ENCODE data around the gene C2orf49.
"Not testable (repeated sequence)": the region's sequence is repeated elsewhere in the genome, so short reads cannot be mapped to it uniquely, and the experiment has no call there.

Gene C2orf49

DNA sequence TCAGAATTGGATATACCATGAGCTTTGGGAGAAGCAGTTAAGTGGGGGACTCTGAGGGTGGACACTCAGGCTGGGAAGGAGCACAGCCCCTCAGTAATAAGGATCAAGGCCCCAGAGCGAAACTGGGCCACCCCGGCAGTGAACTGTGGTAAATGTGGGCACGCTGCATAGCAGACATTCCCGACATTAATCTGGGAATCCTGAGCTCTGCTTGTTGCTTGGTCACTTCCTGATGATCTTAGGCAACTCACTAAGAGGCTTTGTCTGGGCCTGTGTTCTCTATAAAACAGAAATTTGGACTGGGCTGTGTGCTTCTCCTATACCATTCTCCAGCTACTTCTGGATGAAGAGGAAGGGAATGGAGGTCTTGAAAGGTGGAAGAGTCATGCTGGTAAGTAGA, 12.6 kb upstream of the C2orf49 start:
- Histone ChIP-seq H3K27ac (ENCODE audit: low read depth, low read length) (peak overlapping the region; percentile 88), H3K4me1 (ENCODE audit: control insufficient read depth in 1 of 2, insufficient read depth in 2 of 2, low read length in 2 of 2) (peaks cover 25 to 27% of the 10 kb centered on the region in 2 experiments), H2BK5ac (ENCODE audit: low read depth, low read length, poor library complexity) (peak overlapping the region; percentile 89), H3K23ac (ENCODE audit: low read length) (no peak overlapping the region), H3K14ac (ENCODE audit: low read length) (peak overlapping the region; percentile 85), H2BK120ac (ENCODE audit: insufficient read depth, low read length, poor library complexity) (peak overlapping the region; percentile 99), H4K8ac (ENCODE audit: low read depth, low read length) (peak overlapping the region; percentile 87), H4K91ac (ENCODE audit: low read depth, low read length) (peak overlapping the region; percentile 95), H3K9ac (ENCODE audit: low read length) (no peak overlapping the region), H3K18ac (ENCODE audit: low read length) (peak overlapping the region; percentile 99), H3K79me1 (ENCODE audit: low read length) (peaks cover 17% of the 10 kb centered on the region), H2BK12ac (ENCODE audit: low read length) (peak overlapping the region; percentile 99), H3K27me3 (ENCODE audit: insufficient read depth, low read length) (no peaks in the 10 kb centered on the region), H3K36me3 (ENCODE audit: control insufficient read depth in 1 of 2, insufficient read depth in 2 of 2, low read length in 2 of 2) (peaks cover 0 to 4% of the 10 kb centered on the region in 2 experiments), H3K79me2 (ENCODE audit: control insufficient read depth, insufficient read depth, low read length, poor library complexity) (peaks cover 21% of the 10 kb centered on the region), H3K4me3 (ENCODE audit: low read depth, low read length) (no peak overlapping the region), H2AFZ (ENCODE audit: insufficient read depth, low read length, poor library complexity) (no peak overlapping the region), H3K4ac (ENCODE audit: low read depth, low read length) (peak overlapping the region; percentile 81), H4K12ac (ENCODE audit: low read depth, low read length) (peak overlapping the region; percentile 78), H3K4me2 (ENCODE audit: low read length) (peak overlapping the region; percentile 52), H2AK5ac (ENCODE audit: low read length) (peak overlapping the region; percentile 98), H3K9me3 (ENCODE audit: insufficient read depth, low read depth, low read length) (no peaks in the 10 kb centered on the region)
- peak; percentile 27 to 79 for DNase-seq
- WGBS (ENCODE audit: extremely low coverage, insufficient coverage, insufficient read length): no CpG with 5 or more reads among the region's 4 CpGs

DNA sequence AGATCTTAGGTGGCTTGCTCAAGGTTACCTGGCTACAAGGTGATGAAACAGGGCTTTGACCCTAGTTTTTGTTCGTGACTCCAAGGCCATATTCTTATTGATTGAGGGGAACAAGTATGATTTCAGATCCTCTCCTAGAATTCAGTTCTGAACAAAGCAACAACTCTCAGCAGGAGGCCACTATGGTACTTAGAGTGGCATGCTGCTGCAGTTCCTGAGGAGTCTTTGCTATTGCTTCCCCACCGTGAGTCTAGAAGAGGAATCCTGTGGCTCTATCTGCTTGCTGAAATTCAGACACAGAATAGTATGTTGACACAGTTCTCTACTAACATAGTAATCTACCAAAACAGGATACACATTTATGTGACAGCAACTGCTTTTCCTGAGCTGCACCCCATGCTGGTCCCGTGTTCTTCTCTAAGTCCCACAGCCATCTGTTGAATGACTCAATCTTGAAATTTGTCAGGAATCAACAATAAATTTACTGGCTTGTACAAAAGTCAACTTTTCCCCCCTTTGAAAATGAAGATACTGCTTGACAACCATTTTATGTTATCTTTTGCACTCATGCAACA, 11.9 kb upstream of the C2orf49 start:
- Histone ChIP-seq H2BK5ac (ENCODE audit: low read depth, low read length, poor library complexity) (peak overlapping the region; percentile 89), H3K18ac (ENCODE audit: low read length) (peak overlapping the region; percentile 99), H4K8ac (ENCODE audit: low read depth, low read length) (peak overlapping the region; percentile 87), H3K79me2 (ENCODE audit: control insufficient read depth, insufficient read depth, low read length, poor library complexity) (peaks cover 26% of the 10 kb centered on the region), H4K12ac (ENCODE audit: low read depth, low read length) (peak overlapping the region; percentile 78), H3K4me2 (ENCODE audit: low read length) (no peak overlapping the region), H2BK12ac (ENCODE audit: low read length) (peak overlapping the region; percentile 99), H2BK120ac (ENCODE audit: insufficient read depth, low read length, poor library complexity) (peak overlapping the region; percentile 99), H3K9ac (ENCODE audit: low read length) (no peak overlapping the region), H3K36me3 (ENCODE audit: control insufficient read depth in 1 of 2, insufficient read depth in 2 of 2, low read length in 2 of 2) (peaks cover 0 to 4% of the 10 kb centered on the region in 2 experiments), H3K4me3 (ENCODE audit: low read depth, low read length) (no peak overlapping the region), H3K79me1 (ENCODE audit: low read length) (peaks cover 21% of the 10 kb centered on the region), H4K91ac (ENCODE audit: low read depth, low read length) (peak overlapping the region; percentile 95), H3K14ac (ENCODE audit: low read length) (peak overlapping the region; percentile 85), H2AFZ (ENCODE audit: insufficient read depth, low read length, poor library complexity) (no peak overlapping the region), H2AK5ac (ENCODE audit: low read length) (peak overlapping the region; percentile 98), H3K9me3 (ENCODE audit: insufficient read depth, low read depth, low read length) (no peaks in the 10 kb centered on the region), H3K4me1 (ENCODE audit: control insufficient read depth in 1 of 2, insufficient read depth in 2 of 2, low read length in 2 of 2) (peaks cover 25 to 31% of the 10 kb centered on the region in 2 experiments), H3K4ac (ENCODE audit: low read depth, low read length) (peak overlapping the region; percentile 81), H3K27me3 (ENCODE audit: insufficient read depth, low read length) (no peaks in the 10 kb centered on the region), H3K23ac (ENCODE audit: low read length) (no peak overlapping the region), H3K27ac (ENCODE audit: low read depth, low read length) (peak overlapping the region; percentile 88)
- no CpG with 5 or more reads among the region's 3 CpGs for WGBS (ENCODE audit: extremely low coverage, insufficient coverage, insufficient read length)
- peak; percentile 48 to 76 for DNase-seq

DNA sequence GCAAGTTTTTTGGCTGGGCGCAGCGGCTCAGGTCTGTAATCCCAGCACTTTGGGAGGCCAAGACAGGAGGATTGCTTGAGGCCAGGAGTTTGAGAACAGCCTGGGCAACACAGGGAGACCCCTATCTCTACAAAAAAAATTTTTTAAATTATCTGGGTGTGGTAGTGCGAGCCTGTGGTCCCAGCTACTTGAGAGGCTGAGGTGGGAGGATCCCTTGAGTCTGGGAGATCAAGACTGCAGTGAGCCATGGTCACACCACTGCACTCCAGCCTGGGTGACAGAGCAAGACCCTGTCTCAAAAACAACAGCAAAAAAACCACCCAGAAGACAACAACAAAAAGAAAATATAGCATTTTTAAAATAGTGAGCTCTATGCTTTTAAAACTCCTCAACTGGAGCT, 10.1 kb upstream of the C2orf49 start:
- not testable (repeated sequence) for H4K8ac ChIP-seq (ENCODE audit: low read depth, low read length); H2AK5ac ChIP-seq (ENCODE audit: low read length); H3K9ac ChIP-seq (ENCODE audit: low read length); H2AFZ ChIP-seq (ENCODE audit: insufficient read depth, low read length, poor library complexity); H3K9me3 ChIP-seq (ENCODE audit: insufficient read depth, low read depth, low read length); H3K4me2 ChIP-seq (ENCODE audit: low read length); H3K23ac ChIP-seq (ENCODE audit: low read length); H2BK12ac ChIP-seq (ENCODE audit: low read length); H3K27me3 ChIP-seq (ENCODE audit: insufficient read depth, low read length); H2BK120ac ChIP-seq (ENCODE audit: insufficient read depth, low read length, poor library complexity); H4K12ac ChIP-seq (ENCODE audit: low read depth, low read length); H3K14ac ChIP-seq (ENCODE audit: low read length); H3K18ac ChIP-seq (ENCODE audit: low read length); H3K36me3 ChIP-seq (ENCODE audit: control insufficient read depth in 1 of 2, insufficient read depth in 2 of 2, low read length in 2 of 2); DNase-seq; H4K91ac ChIP-seq (ENCODE audit: low read depth, low read length); H2BK5ac ChIP-seq (ENCODE audit: low read depth, low read length, poor library complexity); H3K27ac ChIP-seq (ENCODE audit: low read depth, low read length); H3K4me3 ChIP-seq (ENCODE audit: low read depth, low read length)
- no CpG with 5 or more reads among the region's 3 CpGs for WGBS (ENCODE audit: extremely low coverage, insufficient coverage, insufficient read length)
- H3K79me2 ChIP-seq (ENCODE audit: control insufficient read depth, insufficient read depth, low read length, poor library complexity): peaks cover 26% of the 10 kb centered on the region
- peaks cover 21% of the 10 kb centered on the region for H3K79me1 ChIP-seq (ENCODE audit: low read length)
- H3K4me1 ChIP-seq (ENCODE audit: control insufficient read depth in 1 of 2, insufficient read depth in 2 of 2, low read length in 2 of 2): peaks cover 24 to 33% of the 10 kb centered on the region in 2 experiments
- H3K4ac ChIP-seq (ENCODE audit: low read depth, low read length): peak overlapping the region; percentile 57

DNA sequence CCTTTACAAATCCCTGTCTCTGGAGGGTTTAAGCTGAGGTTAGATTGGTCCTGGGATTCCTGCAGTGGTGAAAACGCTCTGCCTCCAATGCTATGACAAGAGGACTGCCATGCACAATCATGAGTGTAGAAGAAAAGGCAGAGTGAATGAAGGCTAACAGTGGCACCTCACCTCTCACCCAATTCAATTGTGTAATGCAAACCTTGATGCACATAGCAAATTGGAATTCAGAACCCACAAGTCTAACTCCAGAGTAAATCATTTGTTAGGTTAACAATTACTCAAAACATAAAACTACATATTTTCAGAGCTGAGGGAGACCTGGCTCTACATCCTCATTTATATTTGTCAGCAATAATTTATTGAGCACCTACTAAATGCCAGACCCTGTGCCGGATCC, 9.7 kb upstream of the C2orf49 start:
- H2BK5ac ChIP-seq (ENCODE audit: low read depth, low read length, poor library complexity): no peak overlapping the region
- no peak overlapping the region for H2BK120ac ChIP-seq (ENCODE audit: insufficient read depth, low read length, poor library complexity)
- H3K14ac ChIP-seq (ENCODE audit: low read length): no peak overlapping the region
- H3K27me3 ChIP-seq (ENCODE audit: insufficient read depth, low read length): no peaks in the 10 kb centered on the region
- H3K79me1 ChIP-seq (ENCODE audit: low read length): peaks cover 21% of the 10 kb centered on the region
- no peak overlapping the region for H4K8ac ChIP-seq (ENCODE audit: low read depth, low read length)
- H3K9me3 ChIP-seq (ENCODE audit: insufficient read depth, low read depth, low read length): no peaks in the 10 kb centered on the region
- peaks cover 0 to 4% of the 10 kb centered on the region in 2 experiments for H3K36me3 ChIP-seq (ENCODE audit: control insufficient read depth in 1 of 2, insufficient read depth in 2 of 2, low read length in 2 of 2)
- no peak for DNase-seq
- H3K9ac ChIP-seq (ENCODE audit: low read length): no peak overlapping the region
- no peak overlapping the region for H3K4me3 ChIP-seq (ENCODE audit: low read depth, low read length)
- H4K91ac ChIP-seq (ENCODE audit: low read depth, low read length): no peak overlapping the region
- H3K4me2 ChIP-seq (ENCODE audit: low read length): no peak overlapping the region
- H3K27ac ChIP-seq (ENCODE audit: low read depth, low read length): no peak overlapping the region
- H3K4me1 ChIP-seq (ENCODE audit: control insufficient read depth in 1 of 2, insufficient read depth in 2 of 2, low read length in 2 of 2): peaks cover 24 to 33% of the 10 kb centered on the region in 2 experiments
- H3K18ac ChIP-seq (ENCODE audit: low read length): no peak overlapping the region
- peak overlapping the region; percentile 95 for H3K23ac ChIP-seq (ENCODE audit: low read length)
- no peak overlapping the region for H2BK12ac ChIP-seq (ENCODE audit: low read length)
- H2AK5ac ChIP-seq (ENCODE audit: low read length): no peak overlapping the region
- H4K12ac ChIP-seq (ENCODE audit: low read depth, low read length): no peak overlapping the region
- peaks cover 26% of the 10 kb centered on the region for H3K79me2 ChIP-seq (ENCODE audit: control insufficient read depth, insufficient read depth, low read length, poor library complexity)
- no CpG with 5 or more reads among the region's 2 CpGs for WGBS (ENCODE audit: extremely low coverage, insufficient coverage, insufficient read length)
- peak overlapping the region; percentile 57 for H3K4ac ChIP-seq (ENCODE audit: low read depth, low read length)
- no peak overlapping the region for H2AFZ ChIP-seq (ENCODE audit: insufficient read depth, low read length, poor library complexity)
